ENCODE data around the gene FAM53A.

DNA sequence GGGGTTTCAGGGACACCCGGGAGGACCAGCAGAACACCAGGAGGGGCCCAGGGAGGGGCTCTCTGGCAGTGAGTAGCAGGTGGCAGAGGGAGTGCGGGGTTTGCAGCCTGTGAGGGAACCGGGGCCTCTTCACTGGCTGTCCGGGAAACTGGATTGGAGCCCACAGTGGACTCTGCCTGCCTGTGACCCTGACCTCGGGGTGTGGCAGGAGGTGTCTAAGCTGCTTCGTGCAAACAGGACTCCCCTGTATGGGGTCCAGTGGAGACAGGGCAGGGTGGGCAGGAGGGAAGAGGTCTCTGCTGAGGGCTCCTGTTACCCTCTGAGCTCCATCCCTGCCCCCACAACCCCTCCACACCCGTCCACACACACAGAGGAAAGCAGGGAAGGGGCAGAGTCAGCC lies 50.1 kb downstream of the FAM53A start:
- TF ChIP-seq, protein P1, sequence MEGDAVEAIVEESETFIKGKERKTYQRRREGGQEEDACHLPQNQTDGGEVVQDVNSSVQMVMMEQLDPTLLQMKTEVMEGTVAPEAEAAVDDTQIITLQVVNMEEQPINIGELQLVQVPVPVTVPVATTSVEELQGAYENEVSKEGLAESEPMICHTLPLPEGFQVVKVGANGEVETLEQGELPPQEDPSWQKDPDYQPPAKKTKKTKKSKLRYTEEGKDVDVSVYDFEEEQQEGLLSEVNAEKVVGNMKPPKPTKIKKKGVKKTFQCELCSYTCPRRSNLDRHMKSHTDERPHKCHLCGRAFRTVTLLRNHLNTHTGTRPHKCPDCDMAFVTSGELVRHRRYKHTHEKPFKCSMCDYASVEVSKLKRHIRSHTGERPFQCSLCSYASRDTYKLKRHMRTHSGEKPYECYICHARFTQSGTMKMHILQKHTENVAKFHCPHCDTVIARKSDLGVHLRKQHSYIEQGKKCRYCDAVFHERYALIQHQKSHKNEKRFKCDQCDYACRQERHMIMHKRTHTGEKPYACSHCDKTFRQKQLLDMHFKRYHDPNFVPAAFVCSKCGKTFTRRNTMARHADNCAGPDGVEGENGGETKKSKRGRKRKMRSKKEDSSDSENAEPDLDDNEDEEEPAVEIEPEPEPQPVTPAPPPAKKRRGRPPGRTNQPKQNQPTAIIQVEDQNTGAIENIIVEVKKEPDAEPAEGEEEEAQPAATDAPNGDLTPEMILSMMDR (IDR thresholded peaks at IDR 0.05 in 8 of 11, conservative IDR thresholded peaks at IDR 0.05 in 3 of 11), result no peak
- TF ChIP-seq POLR2A (IDR thresholded peaks at IDR 0.05), result no peak
- no peak for TF ChIP-seq POLR2AphosphoS5 (IDR thresholded peaks at IDR 0.05)
